Measurements from ENCODE around the gene CDON.
"Not testable (repeated sequence)": the region's sequence is repeated elsewhere in the genome, so short reads cannot be mapped to it uniquely, and the experiment has no call there.

CDON gene

GRCh38 chr11:125994509-125994908 lies 68.2 kb downstream of the CDON start:
- DNase-seq (ENCODE audit: low spot score) = no peak

GRCh38 chr11:125992893-125993292 lies 69.8 kb downstream of the CDON start:
- no peak for DNase-seq (ENCODE audit: low spot score)

- DNase-seq (ENCODE audit: low spot score) = no peak
These were observed 72.4 kb downstream of the CDON start for GRCh38 chr11:125990244-125990643.

GRCh38 chr11:125987066-125987641 lies 75.5 kb downstream of the CDON start:
- no peak for DNase-seq (ENCODE audit: low spot score)

GRCh38 chr11:125985956-125986355 lies 76.7 kb downstream of the CDON start:
- not testable (repeated sequence) for DNase-seq (ENCODE audit: low spot score)

GRCh38 chr11:125982348-125982730 lies 80.3 kb downstream of the CDON start:
- DNase-seq (ENCODE audit: low spot score) = no peak

- DNase-seq (ENCODE audit: low spot score) = no peak
These were observed 82.2 kb downstream of the CDON start for GRCh38 chr11:125980436-125980835.

- DNase-seq (ENCODE audit: low spot score) = no peak
These were observed 83.2 kb downstream of the CDON start for GRCh38 chr11:125979511-125979910.

GRCh38 chr11:125978778-125979407 lies 83.8 kb downstream of the CDON start:
- no peak for DNase-seq (ENCODE audit: low spot score)

- DNase-seq (ENCODE audit: low spot score) = no peak
These were observed 84.4 kb downstream of the CDON start for GRCh38 chr11:125978181-125978716.

GRCh38 chr11:125977333-125977732 lies 85.3 kb downstream of the CDON start:
- DNase-seq (ENCODE audit: low spot score) = no peak

- no peak for DNase-seq (ENCODE audit: low spot score)
These were observed 86.5 kb downstream of the CDON start for GRCh38 chr11:125976156-125976555.

GRCh38 chr11:125975634-125976033 lies 87.0 kb downstream of the CDON start:
- DNase-seq (ENCODE audit: low spot score) = no peak

- DNase-seq (ENCODE audit: low spot score) = no peak
These were observed 88.4 kb downstream of the CDON start for GRCh38 chr11:125974284-125974683.

GRCh38 chr11:125971618-125972017 lies 91.0 kb downstream of the CDON start:
- no peak for DNase-seq (ENCODE audit: low spot score)

GRCh38 chr11:125968354-125968753 lies 94.3 kb downstream of the CDON start:
- no peak for DNase-seq (ENCODE audit: low spot score)

- no peak for DNase-seq (ENCODE audit: low spot score)
These were observed 95.2 kb downstream of the CDON start for GRCh38 chr11:125967515-125967914.

- no peak for DNase-seq (ENCODE audit: low spot score)
These were observed 101.9 kb downstream of the CDON start for GRCh38 chr11:125960771-125961170.

GRCh38 chr11:125959931-125960330 lies 102.7 kb downstream of the CDON start:
- DNase-seq (ENCODE audit: low spot score) = no peak

GRCh38 chr11:125959511-125959910 lies 103.2 kb downstream of the CDON start:
- DNase-seq (ENCODE audit: low spot score) = no peak

GRCh38 chr11:125958872-125959400 lies 103.7 kb downstream of the CDON start:
- no peak for DNase-seq (ENCODE audit: low spot score)

- DNase-seq (ENCODE audit: low spot score) = no peak
These were observed 104.9 kb downstream of the CDON start for GRCh38 chr11:125957618-125958332.

Measured in HuH-7.5 (cell line).